ENCODE results near the gene ROBO1.

GRCh38 chr3:78878011-78878410 lies 889.8 kb downstream of the ROBO1 start:
- TF ChIP-seq POLR2A (IDR thresholded peaks at IDR 0.05; ENCODE audit: low read depth, low read length) (no peak), TAF1 (IDR thresholded peaks at IDR 0.05; ENCODE audit: borderline replicate concordance, low read depth, low read length) (no peak)

Measured in GM12892 (cell line).